A204.1 (cell line): ENCODE data around the gene PANX2.
"Not testable (repeated sequence)": the region's sequence is repeated elsewhere in the genome, so short reads cannot be mapped to it uniquely, and the experiment has no call there.

Experiments
- FAIRE-seq: peaks from 2 replicates; lab custom pipeline; 2012; peaks lifted over from hg19 to GRCh38; lab: Jason Lieb, UNC

PANX2 gene

DNA sequence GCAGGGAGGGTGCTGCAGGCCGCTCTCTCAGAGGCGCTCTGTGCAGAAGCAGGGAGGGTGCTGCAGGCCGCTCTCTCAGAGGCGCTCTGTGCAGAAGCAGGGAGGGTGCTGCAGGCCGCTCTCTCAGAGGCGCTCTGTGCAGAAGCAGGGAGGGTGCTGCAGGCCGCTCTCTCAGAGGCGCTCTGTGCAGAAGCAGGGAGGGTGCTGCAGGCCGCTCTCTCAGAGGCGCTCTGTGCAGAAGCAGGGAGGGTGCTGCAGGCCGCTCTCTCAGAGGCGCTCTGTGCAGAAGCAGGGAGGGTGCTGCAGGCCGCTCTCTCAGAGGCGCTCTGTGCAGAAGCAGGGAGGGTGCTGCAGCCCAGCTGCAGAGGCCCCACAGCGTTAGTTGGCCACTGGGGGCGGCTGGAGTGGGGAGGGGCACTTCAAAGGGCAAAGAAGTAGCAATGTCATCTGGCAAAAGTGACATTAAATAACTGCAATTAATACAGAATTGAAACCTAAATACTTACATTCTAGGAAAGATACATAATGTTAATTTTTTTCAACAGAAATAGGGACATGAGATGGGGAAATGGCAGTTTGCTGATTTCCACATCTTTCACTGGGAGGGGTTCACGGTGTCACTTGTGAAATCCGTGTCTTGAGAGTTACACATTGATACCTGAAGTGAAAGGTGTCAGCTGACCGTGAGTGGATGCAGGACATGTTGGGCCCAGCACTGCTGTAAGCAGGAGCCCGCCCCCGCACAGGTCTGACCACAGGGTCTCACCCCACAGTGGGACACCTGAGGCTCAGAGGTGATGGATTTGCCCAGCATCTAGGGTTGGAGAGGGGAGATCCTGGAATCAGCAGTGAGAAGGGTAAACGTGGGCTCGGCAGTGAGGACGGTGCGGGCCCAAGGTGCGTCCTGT lies 23.0 kb upstream of the PANX2 start:
- FAIRE-seq = not testable (repeated sequence)

DNA sequence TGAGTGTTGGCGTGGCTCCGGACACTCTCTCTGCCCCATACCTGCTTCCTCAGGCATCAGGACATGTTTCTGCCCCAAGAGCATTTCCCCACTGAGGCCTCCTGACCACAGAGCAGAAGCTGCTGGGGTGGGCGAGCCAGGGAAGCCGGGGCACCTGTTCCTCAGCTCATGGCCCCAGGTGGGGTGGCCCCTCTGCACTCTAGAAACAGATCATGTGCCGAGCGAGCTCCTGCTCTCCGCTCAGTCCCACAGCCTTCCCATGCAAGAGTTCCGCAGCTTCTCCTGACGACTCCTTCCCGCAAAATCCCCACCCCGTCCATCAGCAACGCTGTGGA lies 22.4 kb upstream of the PANX2 start:
- no peak for FAIRE-seq

GRCh38 chr22:50148991-50149721 lies 21.4 kb upstream of the PANX2 start:
- FAIRE-seq = no peak

GRCh38 chr22:50150161-50151129 lies 20.1 kb upstream of the PANX2 start:
- FAIRE-seq = no peak

GRCh38 chr22:50151571-50152537 lies 18.7 kb upstream of the PANX2 start:
- no peak for FAIRE-seq

DNA sequence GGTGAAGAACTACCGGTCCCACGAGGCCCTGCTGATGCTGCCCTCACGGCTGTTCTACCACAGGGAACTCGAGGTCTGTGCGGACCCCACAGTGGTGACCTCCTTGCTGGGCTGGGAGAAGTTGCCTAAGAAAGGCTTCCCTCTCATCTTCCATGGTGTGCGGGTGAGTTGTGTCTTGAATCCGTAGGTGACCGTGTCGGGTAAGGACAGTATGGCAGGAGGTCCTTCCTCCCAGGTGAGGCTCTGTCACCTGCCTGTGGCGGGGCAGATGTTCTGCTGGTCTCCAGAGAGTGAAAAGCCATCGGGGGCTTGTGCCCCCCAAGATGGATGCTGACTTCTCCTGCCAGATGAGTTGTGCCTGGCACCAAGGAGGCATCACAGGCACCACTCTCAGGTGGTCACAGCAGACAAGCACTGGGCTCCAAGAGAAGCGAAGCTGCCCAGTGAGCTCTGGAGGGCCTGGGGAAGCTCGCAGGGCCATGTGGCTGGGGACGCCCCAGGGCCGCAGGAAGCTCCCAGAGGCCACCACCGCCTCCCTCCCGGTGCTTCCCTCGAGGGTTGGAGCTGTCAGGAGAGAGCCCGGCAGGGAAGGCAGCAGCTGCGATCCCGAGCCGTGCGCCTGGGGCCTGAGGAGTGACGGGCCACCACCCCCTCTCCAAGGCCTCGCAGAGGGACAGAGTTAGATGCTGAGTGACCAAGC lies 17.3 kb upstream of the PANX2 start:
- no peak for FAIRE-seq

DNA sequence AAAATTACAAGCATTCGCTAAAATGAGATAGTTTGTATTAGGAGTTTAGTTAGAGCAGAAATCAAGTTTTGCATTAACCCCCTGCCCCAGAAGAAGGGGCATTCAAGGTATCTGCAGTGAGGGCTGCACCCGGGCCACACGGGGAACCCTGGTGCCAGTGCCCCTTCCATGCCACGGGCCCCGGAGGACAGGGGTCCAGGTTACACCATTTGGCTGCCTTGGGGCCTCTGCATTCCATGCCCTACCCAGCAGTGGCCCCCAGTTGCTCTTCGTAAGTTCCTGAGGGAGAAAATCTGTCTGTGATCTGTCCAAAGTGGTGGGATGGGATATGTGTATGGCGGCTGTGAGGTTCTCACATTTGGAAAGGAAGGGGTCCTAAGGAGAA lies 16.8 kb upstream of the PANX2 start:
- no peak for FAIRE-seq

- FAIRE-seq = no peak
Observed at GRCh38 chr22:50157709-50158375, 12.7 kb upstream of the PANX2 start.

DNA sequence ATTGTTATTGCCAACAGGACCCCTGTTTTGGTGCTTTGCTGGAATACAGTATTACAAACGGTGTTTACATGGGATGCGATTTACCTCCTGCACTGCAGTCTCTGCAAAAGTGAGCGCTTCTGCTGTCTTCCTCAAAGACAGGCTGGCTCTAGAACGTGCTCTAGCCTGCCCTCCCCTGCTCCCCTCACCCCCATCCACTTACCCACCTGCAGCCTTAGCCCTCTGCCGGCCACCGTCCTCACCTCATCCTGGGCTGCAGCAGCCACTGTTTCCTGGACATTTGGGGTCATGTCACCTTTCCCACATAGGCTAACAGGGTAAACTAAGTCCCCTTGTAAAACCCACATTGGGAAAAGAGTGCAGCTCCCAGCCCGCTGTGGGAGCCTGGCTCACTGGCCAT lies 9.6 kb upstream of the PANX2 start:
- FAIRE-seq = no peak

GRCh38 chr22:50161508-50162390 lies 8.8 kb upstream of the PANX2 start:
- FAIRE-seq = no peak

DNA sequence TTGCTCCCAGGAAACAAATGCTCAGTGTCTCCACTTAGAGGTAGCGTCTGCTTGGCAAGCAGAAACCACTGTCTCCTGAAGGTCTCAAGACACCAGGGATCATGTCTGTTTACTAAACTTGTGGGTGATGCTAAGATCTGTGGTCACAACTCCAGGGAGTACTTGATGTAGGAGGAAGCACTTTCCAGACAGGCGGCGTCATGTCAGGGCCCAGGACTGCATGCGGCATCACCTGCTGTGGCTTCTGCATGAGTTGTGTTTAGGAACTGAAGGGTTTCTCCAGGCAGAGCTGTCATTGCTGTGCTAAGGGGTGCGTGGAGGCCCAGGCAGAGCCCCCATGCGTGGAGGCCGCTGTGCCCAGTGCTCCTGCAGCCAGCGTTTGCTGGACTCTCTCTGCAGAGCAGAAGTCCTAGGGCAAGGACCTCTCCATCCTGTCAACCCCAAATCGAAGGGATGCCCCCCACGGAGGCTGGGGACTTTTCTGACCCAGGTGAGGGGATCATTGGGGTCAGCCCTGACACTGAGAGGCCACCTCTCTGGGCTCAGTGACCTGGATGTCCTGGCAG lies 8.1 kb upstream of the PANX2 start:
- FAIRE-seq = no peak

- FAIRE-seq = no peak
Observed at GRCh38 chr22:50165436-50166123, 5.0 kb upstream of the PANX2 start.

GRCh38 chr22:50167689-50168489 lies 2.6 kb upstream of the PANX2 start:
- FAIRE-seq = no peak

GRCh38 chr22:50168490-50169180 lies 1.9 kb upstream of the PANX2 start:
- FAIRE-seq = not testable (repeated sequence)

GRCh38 chr22:50169181-50169759 lies 1.3 kb upstream of the PANX2 start:
- no peak for FAIRE-seq

GRCh38 chr22:50169774-50170341 lies 673 bp upstream of the PANX2 start:
- FAIRE-seq = no peak
